ENCODE measurements around the gene SMIM28. TPM values are rescaled to one million over a fixed set of nuclear protein-coding genes. Genes with fewer than 3 reads are reported as not detected.

Gene SMIM28
- total RNA-seq, 1 experiment from 2014 or later = not detected

- in situ Hi-C loops (cut with HindIII; ENCODE audit: low pct_unique_long_range_greater_than_20kb, low sequenced_read_pairs) = no loop called here
- POLR2A ChIA-PET = no interaction called here
These were observed 38.7 kb upstream of the SMIM28 start for GRCh38 chr6:138339024-138339423.

GRCh38 chr6:138341176-138341575 is 36.5 kb upstream of the SMIM28 start:
- no peaks in the 10 kb centered on the region for H3K9me3 ChIP-seq (ENCODE audit: control insufficient read depth, insufficient read depth, low read depth, low read length)
- in situ Hi-C loops (cut with HindIII; ENCODE audit: low pct_unique_long_range_greater_than_20kb, low sequenced_read_pairs) = no loop called here
- no peak overlapping the region for H3K27ac ChIP-seq (ENCODE audit: low read length)
- H3K27me3 ChIP-seq (ENCODE audit: control insufficient read depth, insufficient read depth, low read length) = peaks cover 2% of the 10 kb centered on the region; the same call in 1 of the 2 replicates
- ChIA-PET CTCF (interaction anchor here (0.6 kb wide), 1 partner anchor 26 kb away, joined by 3 read pairs; no protein-coding TSS in a partner anchor), POLR2A (no interaction called here)
- H3K4me1 ChIP-seq (ENCODE audit: control insufficient read depth, insufficient read depth, low read length) = no peaks in the 10 kb centered on the region
- no peak for DNase-seq (ENCODE audit: low read depth, low spot score)
- no TSS peak for BruUV-seq (replicated peaks)
- no peak for ATAC-seq
- H3K36me3 ChIP-seq (ENCODE audit: control insufficient read depth, insufficient read depth, low read length) = no peaks in the 10 kb centered on the region
- no peak overlapping the region for H3K4me3 ChIP-seq (ENCODE audit: low read depth in 2 of 2, low read length in 2 of 2)
- intact Hi-C loops (cut with micrococcal nuclease; ENCODE audit: unreplicated experiment) = no loop called here
- no peak for TF ChIP-seq SIN3A (IDR thresholded peaks at IDR 0.05; ENCODE audit: borderline replicate concordance, insufficient read depth, low read depth, low read length)
- no peak for TF ChIP-seq REST (IDR thresholded peaks at IDR 0.05; ENCODE audit: insufficient read depth in 1 of 2, low read depth in 2 of 2, low read length in 1 of 2)
- TF ChIP-seq TCF7L2 (IDR thresholded peaks at IDR 0.05; ENCODE audit: low read depth, low read length) = no peak
- no peak for TF ChIP-seq CTCF (IDR thresholded peaks at IDR 0.05)
- TF ChIP-seq POLR2AphosphoS5 (IDR thresholded peaks at IDR 0.05; ENCODE audit: low read depth, low read length) = no peak

More at GRCh38 chr6:138339024-138339423, 38.7 kb upstream of the SMIM28 start:
- no peak overlapping the region for H3K4me3 ChIP-seq (ENCODE audit: low read depth in 2 of 2, low read length in 2 of 2)
- no peak for TF ChIP-seq SIN3A (IDR thresholded peaks at IDR 0.05; ENCODE audit: borderline replicate concordance, insufficient read depth, low read depth, low read length)
- no peak for TF ChIP-seq REST (IDR thresholded peaks at IDR 0.05; ENCODE audit: insufficient read depth in 1 of 2, low read depth in 2 of 2, low read length in 1 of 2)
- no peak for TF ChIP-seq CTCF (IDR thresholded peaks at IDR 0.05)
- no peak for TF ChIP-seq TCF7L2 (IDR thresholded peaks at IDR 0.05; ENCODE audit: low read depth, low read length)
- no peak for TF ChIP-seq POLR2AphosphoS5 (IDR thresholded peaks at IDR 0.05; ENCODE audit: low read depth, low read length)
- CTCF ChIA-PET = no interaction called here
- H3K27me3 ChIP-seq (ENCODE audit: control insufficient read depth, insufficient read depth, low read length) = no peaks in the 10 kb centered on the region; the same call in 1 of the 2 replicates
- intact Hi-C loops (cut with micrococcal nuclease; ENCODE audit: unreplicated experiment) = no loop called here
- H3K36me3 ChIP-seq (ENCODE audit: control insufficient read depth, insufficient read depth, low read length) = no peaks in the 10 kb centered on the region
- no TSS peak for BruUV-seq (replicated peaks)
- ATAC-seq (no peak), DNase-seq (ENCODE audit: low read depth, low spot score) (no peak)
- no peaks in the 10 kb centered on the region for H3K4me1 ChIP-seq (ENCODE audit: control insufficient read depth, insufficient read depth, low read length)
- H3K27ac ChIP-seq (ENCODE audit: low read length) = no peak overlapping the region
- H3K9me3 ChIP-seq (ENCODE audit: control insufficient read depth, insufficient read depth, low read depth, low read length) = no peaks in the 10 kb centered on the region

Data from Panc1 (cell line).